ENCODE measurements around the gene TENT4B.

Gene TENT4B

GRCh38 chr16:50273382-50273690 is 120.2 kb downstream of the TENT4B start:
- DNase-seq = no peak

- DNase-seq = no peak
Observed at GRCh38 chr16:50273888-50274325, 120.8 kb downstream of the TENT4B start.

GRCh38 chr16:50274326-50275097 is 121.4 kb downstream of the TENT4B start:
- DNase-seq = no peak

GRCh38 chr16:50275098-50275415 is 122.0 kb downstream of the TENT4B start:
- no peak for DNase-seq

GRCh38 chr16:50275428-50276325 is 122.6 kb downstream of the TENT4B start:
- no peak for DNase-seq

- DNase-seq = no peak
Observed at GRCh38 chr16:50276326-50276640, 123.2 kb downstream of the TENT4B start.

- no peak for DNase-seq
Observed at GRCh38 chr16:50276801-50277555, 123.9 kb downstream of the TENT4B start.

- no peak for DNase-seq
Observed at GRCh38 chr16:50278251-50278650, 125.1 kb downstream of the TENT4B start.

- DNase-seq = no peak
Observed at GRCh38 chr16:50279504-50279865, 126.4 kb downstream of the TENT4B start.

GRCh38 chr16:50280932-50281331 is 127.8 kb downstream of the TENT4B start:
- no peak for DNase-seq

Measured in fibroblast of skin of right quadriceps (primary cell).